GM23338 (cell line): Measurements from ENCODE around the gene RAP1GAP2.

Source experiments
- CTCF ChIP-seq, 2 experiments: fragments of 200-600 bp in 1 of 2; sonication (generic) in 1 of 2; conservative IDR thresholded peaks; 2 replicates each; pipeline versions ENCODE4 v1.5.1 to v1.6.1; 2016 to 2017; ENCODE audit warnings: antibody characterized with exemption in 2 of 2, low read depth in 2 of 2, mild to moderate bottlenecking in 2 of 2, moderate library complexity in 1 of 2
- REST ChIP-seq: IDR thresholded peaks from one replicate; pipeline ENCODE4 v1.6.1; 2018; ENCODE audit warnings: antibody characterized with exemption; ENCODE audit not compliant: unreplicated experiment

- TF ChIP-seq CTCF (conservative IDR thresholded peaks at IDR 0.05; ENCODE audit: low read depth in 2 of 2) (no peak), REST (no peak)
Observed at GRCh38 chr17:3003296-3004149, 207.3 kb downstream of the RAP1GAP2 start.
